HEK293 (cell line): ENCODE data around the gene GPR37.

Experiments used
- CTCF ChIA-PET: fragments of 350-600 bp; formaldehyde crosslinking; extraction: SDS; loops from one replicate; lab custom pipeline; 2021; ENCODE audit warnings: antibody characterized with exemption; lab: Yijun Ruan, JAX
- POLR2A ChIA-PET: fragments of 300-600 bp; formaldehyde crosslinking; extraction: SDS; loops from one replicate; lab custom pipeline; 2020; ENCODE audit warnings: antibody characterized with exemption, inconsistent platforms; lab: Yijun Ruan, JAX
- H3K27ac ChIP-seq: fragments of 200-500 bp; sonication (Bioruptor generic); 2 replicates; pipeline ENCODE4 v1.5.1; 2014; ENCODE audit warnings: low read depth, low read length, control low read depth, inconsistent platforms; ENCODE audit errors: extremely low read depth
- H3K36me3 ChIP-seq, 2 experiments: fragments of 200-500 bp in 1 of 2; sonication (Bioruptor generic) in 1 of 2; 1 replicate in 1 of 2; 2 replicates in 1 of 2; pipeline ENCODE4 v1.5.1; 2014 to 2017; ENCODE audit warnings: inconsistent platforms in 2 of 2, low read length in 2 of 2; ENCODE audit not compliant: control insufficient read depth in 2 of 2, insufficient read depth in 1 of 2
- H3K4me1 ChIP-seq: fragments of 200-500 bp; sonication (Bioruptor generic); 2 replicates; pipeline ENCODE4 v1.5.1; 2014; ENCODE audit warnings: mild to moderate bottlenecking, low read length, inconsistent platforms; ENCODE audit not compliant: control insufficient read depth, insufficient read depth
- H3K4me3 ChIP-seq: 2 replicates; pipeline ENCODE4 v1.5.1; 2011; ENCODE audit warnings: low read depth, mild to moderate bottlenecking, control low read depth, low read length, moderate library complexity
- H3K9me3 ChIP-seq: fragments of 200-500 bp; sonication (Bioruptor generic); 2 replicates; pipeline ENCODE4 v1.5.1; 2014; ENCODE audit warnings: low read depth, low read length, inconsistent platforms; ENCODE audit not compliant: control insufficient read depth, insufficient read depth
- ELK4 ChIP-seq: IDR thresholded peaks from 2 replicates; pipeline ENCODE4 v1.6.1; 2011; ENCODE audit warnings: mild to moderate bottlenecking, low read depth, low read length, borderline replicate concordance
- HOXD13 ChIP-seq: sonication (generic); formaldehyde crosslinking; IDR thresholded peaks from 2 replicates; pipeline ENCODE4 v1.8.0; 2022; ENCODE audit warnings: missing genetic modification reagents, borderline replicate concordance
- KLF10 ChIP-seq: fragments of 450-650 bp; IDR thresholded peaks from 2 replicates; pipeline ENCODE4 v1.5.1; 2018; ENCODE audit warnings: missing biosample characterization, mild to moderate bottlenecking, missing genetic modification characterization
- MZF1 ChIP-seq: fragments of 450-650 bp; formaldehyde crosslinking; IDR thresholded peaks from 2 replicates; pipeline ENCODE4 v1.5.1; 2017; ENCODE audit warnings: missing biosample characterization, missing genetic modification characterization, borderline replicate concordance
- PRDM4 ChIP-seq: fragments of 450-650 bp; formaldehyde crosslinking; IDR thresholded peaks from 2 replicates; pipeline ENCODE4 v1.5.1; 2017; ENCODE audit warnings: missing biosample characterization, missing genetic modification characterization
- REPIN1 ChIP-seq: fragments of 450-650 bp; formaldehyde crosslinking; IDR thresholded peaks from 2 replicates; pipeline ENCODE4 v1.5.1; 2017; ENCODE audit warnings: missing biosample characterization, missing genetic modification characterization, low read depth
- SP3 ChIP-seq: fragments of 450-650 bp; formaldehyde crosslinking; IDR thresholded peaks from 2 replicates; pipeline ENCODE4 v1.5.1; 2016; ENCODE audit warnings: missing biosample characterization, missing genetic modification characterization
- TCF7L2 ChIP-seq: IDR thresholded peaks from 2 replicates; pipeline ENCODE4 v1.6.1; 2011; ENCODE audit warnings: low read depth, mild to moderate bottlenecking, inconsistent platforms, low read length, moderate library complexity, borderline replicate concordance
- YY1 ChIP-seq: fragments of 450-650 bp; formaldehyde crosslinking; IDR thresholded peaks from 2 replicates; pipeline ENCODE4 v1.5.1; 2018; ENCODE audit warnings: missing biosample characterization, missing genetic modification characterization
- ZBTB17 ChIP-seq: fragments of 450-650 bp; formaldehyde crosslinking; IDR thresholded peaks from 2 replicates; pipeline ENCODE4 v1.5.1; 2016; ENCODE audit warnings: missing biosample characterization, missing genetic modification characterization
- ZBTB6 ChIP-seq: fragments of 450-650 bp; formaldehyde crosslinking; IDR thresholded peaks from 2 replicates; pipeline ENCODE4 v1.5.1; 2017; ENCODE audit warnings: missing biosample characterization, missing genetic modification characterization
- ZEB2 ChIP-seq: fragments of 450-650 bp; formaldehyde crosslinking; IDR thresholded peaks from 2 replicates; pipeline ENCODE4 v1.5.1; 2016; ENCODE audit warnings: missing biosample characterization, missing genetic modification characterization
- ZFP69B ChIP-seq: fragments of 450-650 bp; formaldehyde crosslinking; IDR thresholded peaks from 2 replicates; pipeline ENCODE4 v1.5.1; 2016; ENCODE audit warnings: missing biosample characterization, missing genetic modification characterization
- ZNF10 ChIP-seq: fragments of 450-650 bp; formaldehyde crosslinking; IDR thresholded peaks from 2 replicates; pipeline ENCODE4 v1.5.1; 2017; ENCODE audit warnings: missing biosample characterization, missing genetic modification characterization
- ZNF354C ChIP-seq: fragments of 450-650 bp; formaldehyde crosslinking; IDR thresholded peaks from 2 replicates; pipeline ENCODE4 v1.5.1; 2016; ENCODE audit warnings: missing biosample characterization, missing genetic modification characterization, low read depth, borderline replicate concordance
- ZNF394 ChIP-seq: fragments of 450-650 bp; formaldehyde crosslinking; IDR thresholded peaks from 2 replicates; pipeline ENCODE4 v1.5.1; 2016; ENCODE audit warnings: missing biosample characterization, missing genetic modification characterization, mild to moderate bottlenecking, moderate library complexity, borderline replicate concordance
- ZNF514 ChIP-seq: fragments of 450-650 bp; formaldehyde crosslinking; IDR thresholded peaks from 2 replicates; pipeline ENCODE4 v1.5.1; 2016; ENCODE audit warnings: missing biosample characterization, missing genetic modification characterization
- ZNF529 ChIP-seq: fragments of 450-650 bp; formaldehyde crosslinking; IDR thresholded peaks from 2 replicates; pipeline ENCODE4 v1.5.1; 2017; ENCODE audit warnings: missing genetic modification characterization, missing biosample characterization; ENCODE audit not compliant: insufficient replicate concordance
- ZNF558 ChIP-seq: fragments of 450-650 bp; formaldehyde crosslinking; IDR thresholded peaks from 2 replicates; pipeline ENCODE4 v1.5.1; 2016; ENCODE audit warnings: missing biosample characterization, missing genetic modification characterization
- ZNF580 ChIP-seq: fragments of 450-650 bp; formaldehyde crosslinking; IDR thresholded peaks from 2 replicates; pipeline ENCODE4 v1.5.1; 2016; ENCODE audit warnings: missing biosample characterization, missing genetic modification characterization
- ZNF585B ChIP-seq: fragments of 450-650 bp; formaldehyde crosslinking; IDR thresholded peaks from 2 replicates; pipeline ENCODE4 v1.5.1; 2016; ENCODE audit warnings: missing biosample characterization, missing genetic modification characterization
- ZNF658 ChIP-seq: fragments of 450-650 bp; formaldehyde crosslinking; IDR thresholded peaks from 2 replicates; pipeline ENCODE4; 2016; ENCODE audit warnings: missing biosample characterization, missing genetic modification characterization
- ZNF776 ChIP-seq: fragments of 450-650 bp; formaldehyde crosslinking; IDR thresholded peaks from 2 replicates; pipeline ENCODE4 v1.5.0; 2017; ENCODE audit warnings: missing biosample characterization, missing genetic modification characterization, borderline replicate concordance
- ZNF792 ChIP-seq: fragments of 450-650 bp; formaldehyde crosslinking; IDR thresholded peaks from 2 replicates; pipeline ENCODE4 v1.5.1; 2016; ENCODE audit warnings: missing biosample characterization, missing genetic modification characterization

The GPR37 gene

GRCh38 chr7:124751027-124751426 lies 14.6 kb downstream of the GPR37 start:
- POLR2A ChIA-PET = no interaction called here
- no peak for TF ChIP-seq ELK4
- no peak for TF ChIP-seq ZNF658
- TF ChIP-seq ZNF558 (tag by site-specific recombination) = no peak
- TF ChIP-seq HOXD13 (CRISPR knock-in tag) = no peak
- TF ChIP-seq YY1 = no peak
- no peak for TF ChIP-seq ZNF394 (tag by site-specific recombination)
- no peak for TF ChIP-seq ZBTB6
- TF ChIP-seq ZNF529 (tag by site-specific recombination) = no peak
- TF ChIP-seq ZNF580 (tag by site-specific recombination) = no peak
- TF ChIP-seq ZFP69B (tag by site-specific recombination) = no peak
- TF ChIP-seq ZNF776 = no peak
- Histone ChIP-seq H3K9me3 (no peaks in the 10 kb centered on the region), H3K4me1 (no peaks in the 10 kb centered on the region), H3K36me3 (no peaks in the 10 kb centered on the region), H3K27ac (no peak overlapping the region), H3K4me3 (no peak overlapping the region)
- CTCF ChIA-PET = no interaction called here

- no peaks in the 10 kb centered on the region for H3K9me3 ChIP-seq
- TF ChIP-seq PRDM4 (tag by site-specific recombination) (no peak), ZNF10 (no peak), REPIN1 (no peak)
- H3K4me1 ChIP-seq = no peaks in the 10 kb centered on the region
- H3K36me3 ChIP-seq = no peaks in the 10 kb centered on the region
- H3K27ac ChIP-seq = no peak overlapping the region
- ChIA-PET CTCF (no interaction called here), POLR2A (no interaction called here)
- no peak overlapping the region for H3K4me3 ChIP-seq
Observed at GRCh38 chr7:124747072-124747471, 18.5 kb downstream of the GPR37 start.

GRCh38 chr7:124738639-124739038 lies 27.0 kb downstream of the GPR37 start:
- POLR2A ChIA-PET = no interaction called here
- CTCF ChIA-PET = no interaction called here
- TF ChIP-seq KLF10 (no peak), ZEB2 (no peak), MZF1 (tag by site-specific recombination) (no peak), ZNF514 (no peak), TCF7L2 (no peak), ZNF792 (tag by site-specific recombination) (no peak), ZNF585B (tag by site-specific recombination) (no peak), SP3 (tag by site-specific recombination) (no peak), ZNF354C (tag by site-specific recombination) (no peak), ZBTB17 (tag by site-specific recombination) (no peak)

More at GRCh38 chr7:124738639-124739038, 27.0 kb downstream of the GPR37 start:
- Histone ChIP-seq H3K36me3 (no peaks in the 10 kb centered on the region), H3K27ac (no peak overlapping the region), H3K4me3 (no peak overlapping the region), H3K9me3 (no peaks in the 10 kb centered on the region), H3K4me1 (no peaks in the 10 kb centered on the region; the same call in 1 of the 2 replicates)
